OCI-LY3 (cell line): ENCODE measurements around the gene RLIM.

Source experiments
- H2AFZ ChIP-seq: fragments of 200-600, 300-600 bp; shearing (Covaris generic); 2 replicates; pipeline ENCODE4 v1.6.0; 2014; ENCODE audit warnings: antibody characterized with exemption, low read depth, low read length
- H3K27ac ChIP-seq: fragments of 200-600, 300-600 bp; sonication (generic); 2 replicates; pipeline ENCODE4 v1.5.1; 2014; ENCODE audit warnings: mild to moderate bottlenecking, low read length, moderate library complexity, mixed read lengths
- H3K27me3 ChIP-seq: fragments of 200-600, 300-600 bp; sonication (generic); 2 replicates; pipeline ENCODE4 v1.6.1; 2014; ENCODE audit warnings: low read depth, low read length, mixed read lengths
- H3K36me3 ChIP-seq: fragments of 200-600, 300-600 bp; sonication (generic); replicated peaks from 2 replicates; pipeline ENCODE3; 2014; ENCODE audit warnings: low read depth, low read length, mixed read lengths
- H3K4me1 ChIP-seq: fragments of 300-600, 200-600 bp; sonication (generic); 2 replicates; pipeline ENCODE4 v1.6.1; 2014; ENCODE audit warnings: low read length, mixed read lengths
- H3K4me2 ChIP-seq: fragments of 200-600, 300-600 bp; sonication (generic); 2 replicates; pipeline ENCODE4 v1.6.1; 2014; ENCODE audit warnings: low read length, mixed read lengths
- H3K4me3 ChIP-seq: fragments of 300-600, 200-600 bp; sonication (generic); 2 replicates; pipeline ENCODE4 v1.5.1; 2014; ENCODE audit warnings: antibody characterized with exemption, mild to moderate bottlenecking, low read length, moderate library complexity
- H3K79me2 ChIP-seq: fragments of 300-600, 200-600 bp; shearing (Covaris generic); 2 replicates; pipeline ENCODE4 v1.6.1; 2014; ENCODE audit warnings: mild to moderate bottlenecking, low read length, mixed read lengths
- H3K9ac ChIP-seq: fragments of 300-600, 200-600 bp; shearing (Covaris generic); 2 replicates; pipeline ENCODE4 v1.6.0; 2014; ENCODE audit warnings: mild to moderate bottlenecking, low read length, moderate library complexity
- H3K9me3 ChIP-seq: fragments of 200-600, 300-600 bp; shearing (Covaris generic); 2 replicates; pipeline ENCODE4 v1.6.1; 2014; ENCODE audit warnings: low read length, mixed read lengths; ENCODE audit not compliant: insufficient read depth
- H4K20me1 ChIP-seq: fragments of 200-600, 300-600 bp; sonication (generic); 2 replicates; pipeline ENCODE4 v1.6.1; 2016; ENCODE audit warnings: low read length, mixed read lengths; ENCODE audit not compliant: insufficient read depth
- EZH2phosphoT487 ChIP-seq: fragments of 200-600 bp; shearing (Covaris generic); IDR thresholded peaks from 2 replicates; pipeline ENCODE4 v1.6.1; 2018; ENCODE audit warnings: antibody characterized with exemption, mixed run types, low read depth
- TF ChIP-seq, protein P1 (sequence below): fragments of 200-600, 300-600 bp; sonication (generic); IDR thresholded peaks from 2 replicates; pipeline ENCODE4 v1.5.1; 2014; ENCODE audit warnings: antibody characterized with exemption, low read length, low read depth

Gene RLIM

DNA sequence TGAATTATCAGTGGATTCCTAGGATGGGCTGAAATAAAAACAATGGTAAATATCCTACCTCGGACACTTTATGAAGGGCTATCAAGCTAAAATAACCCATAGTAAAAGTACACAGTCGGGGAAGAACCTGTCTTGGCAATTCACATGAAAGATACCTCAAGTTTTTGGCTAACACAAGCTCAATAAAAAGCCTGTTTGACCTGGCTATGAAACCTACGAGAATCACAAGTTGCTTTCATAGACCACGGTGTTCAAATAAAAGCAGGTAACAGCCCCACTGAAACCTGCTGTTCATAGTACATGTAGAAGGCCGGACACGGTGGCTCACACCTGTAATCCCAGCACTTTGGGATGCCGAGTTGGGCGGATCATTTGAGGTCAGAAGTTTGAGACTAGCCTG lies 12.3 kb downstream of the RLIM start:
- no peak overlapping the region for H3K4me3 ChIP-seq

DNA sequence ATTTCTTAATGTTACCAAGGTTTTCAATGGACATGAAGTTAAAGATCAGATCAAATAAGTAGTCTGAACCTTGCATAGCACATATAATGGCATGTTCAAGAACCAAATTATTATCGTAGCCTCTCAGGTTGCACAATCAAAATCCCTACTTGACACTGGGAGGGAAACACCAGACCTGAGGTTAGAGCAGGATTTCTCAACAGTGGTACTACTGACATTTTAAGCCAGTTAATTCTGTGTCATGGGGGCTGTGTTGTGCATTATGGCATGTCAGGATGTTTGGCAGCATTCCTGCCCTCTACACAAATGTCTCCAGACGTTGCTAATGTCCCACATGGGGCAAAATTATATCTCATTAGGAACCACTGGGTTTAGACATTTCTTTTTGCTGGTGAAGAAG lies 20.8 kb downstream of the RLIM start:
- H3K27ac ChIP-seq: no peak overlapping the region
- no peak overlapping the region for H3K4me3 ChIP-seq
- H2AFZ ChIP-seq: no peak overlapping the region
- H3K9me3 ChIP-seq: no peaks in the 10 kb centered on the region
- H3K4me2 ChIP-seq: no peak overlapping the region
- peaks cover 26% of the 10 kb centered on the region for H3K79me2 ChIP-seq
- peaks cover 15% of the 10 kb centered on the region for H4K20me1 ChIP-seq
- TF ChIP-seq EZH2phosphoT487: no peak
- TF ChIP-seq, protein P1, sequence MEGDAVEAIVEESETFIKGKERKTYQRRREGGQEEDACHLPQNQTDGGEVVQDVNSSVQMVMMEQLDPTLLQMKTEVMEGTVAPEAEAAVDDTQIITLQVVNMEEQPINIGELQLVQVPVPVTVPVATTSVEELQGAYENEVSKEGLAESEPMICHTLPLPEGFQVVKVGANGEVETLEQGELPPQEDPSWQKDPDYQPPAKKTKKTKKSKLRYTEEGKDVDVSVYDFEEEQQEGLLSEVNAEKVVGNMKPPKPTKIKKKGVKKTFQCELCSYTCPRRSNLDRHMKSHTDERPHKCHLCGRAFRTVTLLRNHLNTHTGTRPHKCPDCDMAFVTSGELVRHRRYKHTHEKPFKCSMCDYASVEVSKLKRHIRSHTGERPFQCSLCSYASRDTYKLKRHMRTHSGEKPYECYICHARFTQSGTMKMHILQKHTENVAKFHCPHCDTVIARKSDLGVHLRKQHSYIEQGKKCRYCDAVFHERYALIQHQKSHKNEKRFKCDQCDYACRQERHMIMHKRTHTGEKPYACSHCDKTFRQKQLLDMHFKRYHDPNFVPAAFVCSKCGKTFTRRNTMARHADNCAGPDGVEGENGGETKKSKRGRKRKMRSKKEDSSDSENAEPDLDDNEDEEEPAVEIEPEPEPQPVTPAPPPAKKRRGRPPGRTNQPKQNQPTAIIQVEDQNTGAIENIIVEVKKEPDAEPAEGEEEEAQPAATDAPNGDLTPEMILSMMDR: no peak
- no peaks in the 10 kb centered on the region for H3K4me1 ChIP-seq
- H3K27me3 ChIP-seq: no peaks in the 10 kb centered on the region
- no peak overlapping the region for H3K9ac ChIP-seq
- H3K36me3 ChIP-seq: peaks cover 24% of the 10 kb centered on the region

More for the DNA sequence above, 12.3 kb downstream of the RLIM start:
- H3K27ac ChIP-seq: no peak overlapping the region
- H3K4me1 ChIP-seq: no peaks in the 10 kb centered on the region
- H3K4me2 ChIP-seq: no peak overlapping the region
- no peaks in the 10 kb centered on the region for H3K27me3 ChIP-seq
- H2AFZ ChIP-seq: no peak overlapping the region
- H3K36me3 ChIP-seq: peaks cover 15% of the 10 kb centered on the region
- H4K20me1 ChIP-seq: peaks cover 73% of the 10 kb centered on the region
- H3K9me3 ChIP-seq: no peaks in the 10 kb centered on the region
- no peak for TF ChIP-seq EZH2phosphoT487
- TF ChIP-seq, protein P1: no peak
- H3K79me2 ChIP-seq: peaks cover 99% of the 10 kb centered on the region
- H3K9ac ChIP-seq: no peak overlapping the region

DNA sequence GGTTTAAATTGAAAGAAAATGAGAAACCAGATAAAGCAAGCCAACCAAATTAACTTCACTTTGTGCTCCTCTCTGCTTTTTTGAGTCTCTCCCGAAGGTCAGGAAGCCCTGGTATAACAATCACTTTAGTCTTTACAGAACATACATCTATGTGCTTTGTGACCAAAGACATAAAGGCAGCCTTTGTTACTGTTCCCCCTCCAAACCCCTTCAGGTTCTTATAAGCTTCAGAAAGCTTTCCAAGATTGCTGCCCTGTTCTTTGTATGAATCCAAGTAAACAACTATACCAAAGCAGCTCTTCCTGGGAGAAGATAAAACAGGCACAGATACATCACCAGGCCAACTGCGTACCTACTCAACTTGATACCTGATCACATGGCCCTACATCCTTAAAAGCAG lies 28.7 kb downstream of the RLIM start:
- H3K36me3 ChIP-seq: peaks cover 4% of the 10 kb centered on the region

DNA sequence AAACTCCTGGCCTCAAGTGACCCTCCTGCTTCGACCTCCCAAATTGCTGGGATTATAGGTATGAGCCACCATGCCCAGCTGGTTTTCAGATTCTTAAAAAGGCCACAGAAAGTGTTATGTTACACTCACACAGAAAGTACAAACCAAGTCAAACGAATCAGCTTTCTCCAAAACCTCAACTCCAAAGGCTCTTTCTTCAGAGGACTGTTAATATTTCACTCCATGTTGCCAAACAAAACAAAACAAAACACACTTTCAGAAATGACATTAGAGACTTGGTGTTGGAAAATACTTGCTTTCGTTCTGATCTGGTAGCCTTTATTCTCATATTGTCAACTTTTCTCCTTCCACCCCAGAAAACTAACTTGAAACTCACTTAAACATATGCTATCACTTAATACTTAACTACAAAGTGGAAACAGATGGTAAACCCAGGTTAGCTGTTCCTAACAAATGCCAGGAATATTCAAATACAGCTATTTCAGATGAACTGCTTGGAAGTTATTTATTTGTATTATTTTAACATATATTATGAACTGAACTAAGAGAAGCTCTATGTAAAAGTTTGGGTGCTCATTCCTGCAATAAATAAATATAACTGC lies 34.7 kb downstream of the RLIM start:
- H3K9ac ChIP-seq: no peak overlapping the region
- no peak overlapping the region for H2AFZ ChIP-seq
- peaks cover 4% of the 10 kb centered on the region for H3K36me3 ChIP-seq
- no peaks in the 10 kb centered on the region for H3K4me1 ChIP-seq
- H3K27me3 ChIP-seq: no peaks in the 10 kb centered on the region
- H3K4me2 ChIP-seq: no peak overlapping the region
- H4K20me1 ChIP-seq: 0 out of 2 replicates have a peak, but pooled peaks cover 2% of the 10 kb centered on the region
- TF ChIP-seq EZH2phosphoT487: no peak
- TF ChIP-seq, protein P1: no peak
- H3K4me3 ChIP-seq: no peak overlapping the region
- no peak overlapping the region for H3K27ac ChIP-seq
- no peaks in the 10 kb centered on the region for H3K79me2 ChIP-seq
- H3K9me3 ChIP-seq: no peaks in the 10 kb centered on the region

More for the DNA sequence above, 28.7 kb downstream of the RLIM start:
- Histone ChIP-seq H3K27me3 (no peaks in the 10 kb centered on the region), H3K4me3 (no peak overlapping the region), H3K4me2 (no peak overlapping the region), H4K20me1 (peaks cover 8% of the 10 kb centered on the region; the same call in 1 of the 2 replicates), H3K9ac (no peak overlapping the region), H3K27ac (no peak overlapping the region), H3K9me3 (no peaks in the 10 kb centered on the region), H2AFZ (no peak overlapping the region), H3K79me2 (peaks cover 4% of the 10 kb centered on the region; the same call in 1 of the 2 replicates), H3K4me1 (no peaks in the 10 kb centered on the region)
- TF ChIP-seq, protein P1: no peak
- no peak for TF ChIP-seq EZH2phosphoT487
